H1 (cell line): ENCODE results near the gene TRIM4. TPM values are rescaled to one million over a fixed set of nuclear protein-coding genes. Genes with fewer than 3 reads are reported as not detected.
A peak's percentile ranks its signal among the peaks of the same experiment; 100 is the strongest.

ENCODE experiments used
- CTCF ChIA-PET: fragments of 300-600 bp; sonication (Branson Sonifier 250); formaldehyde crosslinking; loops from one replicate; lab custom pipeline; 2021; ENCODE audit not compliant: partially characterized antibody; lab: Charles Lee
- POLR2A ChIA-PET: fragments of 300-600 bp; sonication (Branson Sonifier 250); formaldehyde crosslinking; loops from one replicate; lab custom pipeline; 2021; ENCODE audit warnings: inconsistent platforms; ENCODE audit not compliant: partially characterized antibody; lab: Charles Lee
- DNase-seq, 2 experiments: peaks; one replicate each; pipeline versions ENCODE4 v3.0.0 to v3.0.0-alpha.2; 2010 to 2022; ENCODE audit warnings: low spot score in 2 of 2, low read depth in 1 of 2, mixed read lengths in 1 of 2
- FAIRE-seq: peaks from 2 replicates; lab custom pipeline; 2011; peaks lifted over from hg19 to GRCh38; lab: Jason Lieb, UNC
- H2AFZ ChIP-seq: 2 replicates; pipeline ENCODE4 v1.8.1; 2012; ENCODE audit warnings: low read length, inconsistent platforms
- H2AK5ac ChIP-seq: 2 replicates; pipeline ENCODE4 v1.6.1; 2013; ENCODE audit warnings: low read depth, low read length
- H2BK120ac ChIP-seq: replicated peaks from 2 replicates; pipeline ENCODE3; 2013; ENCODE audit warnings: low read depth, low read length, inconsistent platforms
- H2BK12ac ChIP-seq: 2 replicates; pipeline ENCODE4 v1.6.1; 2013; ENCODE audit warnings: low read depth, low read length
- H2BK15ac ChIP-seq: 2 replicates; pipeline ENCODE4 v1.6.1; 2013; ENCODE audit warnings: low read length
- H2BK20ac ChIP-seq: 2 replicates; pipeline ENCODE4 v1.6.1; 2013; ENCODE audit warnings: low read length
- H2BK5ac ChIP-seq: 2 replicates; pipeline ENCODE4 v1.6.1; 2013; ENCODE audit warnings: low read depth, low read length
- H3K14ac ChIP-seq: 2 replicates; pipeline ENCODE4 v1.6.1; 2013; ENCODE audit warnings: inconsistent platforms; ENCODE audit not compliant: insufficient read length
- H3K18ac ChIP-seq: 2 replicates; pipeline ENCODE4 v1.6.1; 2013; ENCODE audit warnings: low read length; ENCODE audit errors: extremely low read depth
- H3K23ac ChIP-seq: 2 replicates; pipeline ENCODE4 v1.6.1; 2013; ENCODE audit warnings: inconsistent platforms; ENCODE audit not compliant: insufficient read length
- H3K23me2 ChIP-seq: 2 replicates; pipeline ENCODE4 v1.6.1; 2013; ENCODE audit warnings: low read depth, low read length
- H3K27ac ChIP-seq: 2 replicates; pipeline ENCODE4 v1.6.1; 2011; ENCODE audit warnings: low read depth, low read length, inconsistent platforms
- H3K27me3 ChIP-seq, 4 experiments: replicated peaks in 1 of 4; 1 replicate in 1 of 4; 2 replicates in 3 of 4; pipeline versions ENCODE4 v1.6.1 to v1.8.1; 2011 to 2013; ENCODE audit warnings: low read length in 3 of 4, mild to moderate bottlenecking in 3 of 4, inconsistent platforms in 2 of 4, mixed read lengths in 2 of 4, moderate library complexity in 1 of 4; ENCODE audit not compliant: control insufficient read depth in 3 of 4, insufficient read depth in 3 of 4; ENCODE audit errors: extremely low read depth in 1 of 4
- H3K36me3 ChIP-seq, 4 experiments: 2 replicates each; pipeline versions ENCODE4 v1.6.1 to v1.8.1; 2011 to 2013; ENCODE audit warnings: mild to moderate bottlenecking in 4 of 4, low read length in 3 of 4, moderate library complexity in 2 of 4, control low read depth in 1 of 4, inconsistent platforms in 1 of 4; ENCODE audit not compliant: insufficient read depth in 4 of 4, control insufficient read depth in 2 of 4
- H3K4ac ChIP-seq: replicated peaks from 2 replicates; pipeline ENCODE3; 2013; ENCODE audit warnings: low read length, low read depth, mixed read lengths, inconsistent platforms; ENCODE audit not compliant: insufficient read length
- H3K4me1 ChIP-seq, 4 experiments: replicated peaks in 1 of 4; 1 replicate in 1 of 4; 2 replicates in 3 of 4; pipeline versions ENCODE4 v1.6.1 to v1.8.1; 2011 to 2013; ENCODE audit warnings: low read length in 3 of 4, inconsistent platforms in 2 of 4, mixed read lengths in 1 of 4; ENCODE audit not compliant: insufficient read depth in 4 of 4, control insufficient read depth in 3 of 4
- H3K4me2 ChIP-seq, 2 experiments: 2 replicates each; pipeline versions ENCODE4 v1.6.1 to v1.8.1; 2011 to 2013; ENCODE audit warnings: low read depth in 2 of 2, low read length in 2 of 2, control low read depth in 1 of 2, inconsistent platforms in 1 of 2, mild to moderate bottlenecking in 1 of 2; ENCODE audit not compliant: insufficient read depth in 1 of 2
- H3K4me3 ChIP-seq, 4 experiments: fragments of 200-600, 300-600 bp in 1 of 4; sonication (generic), shearing (Covaris generic), sonication (Bioruptor Twin) in 1 of 4; 2 replicates each; pipeline versions ENCODE4 v1.5.1 to v1.8.1; 2011 to 2016; ENCODE audit warnings: low read length in 4 of 4, low read depth in 3 of 4, control low read depth in 2 of 4, inconsistent platforms in 2 of 4, mild to moderate bottlenecking in 2 of 4, mixed read lengths in 1 of 4, moderate library complexity in 1 of 4; ENCODE audit not compliant: insufficient read depth in 2 of 4; ENCODE audit errors: extremely low read depth in 1 of 4
- H3K56ac ChIP-seq: replicated peaks from 2 replicates; pipeline ENCODE3; 2013; ENCODE audit warnings: low read depth, mild to moderate bottlenecking, mixed read lengths, low read length, inconsistent platforms; ENCODE audit not compliant: insufficient read length
- H3K79me1 ChIP-seq: 2 replicates; pipeline ENCODE4 v1.6.1; 2013; ENCODE audit warnings: low read depth, low read length, control low read depth
- H3K79me2 ChIP-seq, 2 experiments: 2 replicates each; pipeline versions ENCODE4 v1.6.1 to v1.8.1; 2012 to 2013; ENCODE audit warnings: low read length in 2 of 2, mild to moderate bottlenecking in 2 of 2, inconsistent platforms in 1 of 2; ENCODE audit not compliant: insufficient read depth in 2 of 2, control insufficient read depth in 1 of 2
- H3K9ac ChIP-seq, 4 experiments: replicated peaks in 1 of 4; 1 replicate in 1 of 4; 2 replicates in 3 of 4; pipeline versions ENCODE4 v1.6.1 to v1.8.1; 2011 to 2013; ENCODE audit warnings: low read depth in 3 of 4, low read length in 3 of 4, control low read depth in 2 of 4, mild to moderate bottlenecking in 2 of 4, moderate library complexity in 2 of 4, inconsistent platforms in 1 of 4; ENCODE audit errors: extremely low read depth in 1 of 4
- H3K9me3 ChIP-seq, 2 experiments: 2 replicates each; pipeline versions ENCODE4 v1.6.1 to v1.8.1; 2012 to 2013; ENCODE audit warnings: mild to moderate bottlenecking in 2 of 2, moderate library complexity in 2 of 2, control low read depth in 1 of 2, inconsistent platforms in 1 of 2, low read depth in 1 of 2, low read length in 1 of 2, mixed read lengths in 1 of 2; ENCODE audit not compliant: insufficient read depth in 2 of 2
- H4K20me1 ChIP-seq, 2 experiments: replicated peaks in 1 of 2; 2 replicates each; pipeline versions ENCODE3 to v1.8.1; 2011 to 2013; ENCODE audit warnings: inconsistent platforms in 2 of 2, low read length in 2 of 2, mild to moderate bottlenecking in 1 of 2; ENCODE audit not compliant: insufficient read depth in 2 of 2, control insufficient read depth in 1 of 2
- H4K5ac ChIP-seq: 2 replicates; pipeline ENCODE4 v1.6.1; 2013; ENCODE audit warnings: low read length, low read depth, mixed read lengths, inconsistent platforms; ENCODE audit not compliant: insufficient read length
- H4K8ac ChIP-seq: 2 replicates; pipeline ENCODE4 v1.8.0; 2013; ENCODE audit warnings: mild to moderate bottlenecking, moderate library complexity, low read length, inconsistent platforms; ENCODE audit not compliant: insufficient read depth; ENCODE audit errors: extremely low read depth
- H4K91ac ChIP-seq: replicated peaks from 2 replicates; pipeline ENCODE3; 2013; ENCODE audit warnings: low read length, mixed read lengths, inconsistent platforms; ENCODE audit not compliant: insufficient read length
- BCL11A ChIP-seq, 2 experiments: IDR thresholded peaks; one replicate each; pipeline ENCODE4 v1.6.1; 2011; ENCODE audit warnings: low read depth in 2 of 2, low read length in 2 of 2, mild to moderate bottlenecking in 2 of 2
- CBX8 ChIP-seq: fragments of 300-800, 300-1000 bp; sonication (generic); IDR thresholded peaks from 2 replicates; pipeline ENCODE4 v1.7.1; 2016; ENCODE audit warnings: low read depth, low read length, borderline replicate concordance
- CREB1 ChIP-seq: IDR thresholded peaks from 2 replicates; pipeline ENCODE4 v1.6.1; 2012; ENCODE audit warnings: inconsistent platforms
- KDM1A ChIP-seq: fragments of 200-600, 300-600 bp; sonication (generic); IDR thresholded peaks from 2 replicates; pipeline ENCODE4 v1.7.1; 2016; ENCODE audit warnings: mild to moderate bottlenecking, low read length, borderline replicate concordance
- SUZ12 ChIP-seq: fragments of 200-600 bp; sonication (generic); IDR thresholded peaks from 2 replicates; pipeline ENCODE4 v1.6.1; 2012; ENCODE audit warnings: mild to moderate bottlenecking, inconsistent platforms, low read length, moderate library complexity, mixed read lengths
- YY1 ChIP-seq: IDR thresholded peaks from 2 replicates; pipeline ENCODE4 v1.6.1; 2011; ENCODE audit warnings: low read depth, mild to moderate bottlenecking, low read length
- WGBS, 2 experiments: shearing (Covaris generic) in 1 of 2; methylation state at CpG; one replicate each; pipeline versions ENCODE4 v1.1.6 to v1.1.7; 2013 to 2015; ENCODE audit warnings: low lambda C conversion rate in 2 of 2, mixed read lengths in 2 of 2, inconsistent platforms in 1 of 2, low coverage in 1 of 2, missing lambda C conversion rate in 1 of 2; ENCODE audit not compliant: insufficient replicate concordance in 2 of 2, insufficient coverage in 1 of 2, insufficient read length in 1 of 2; ENCODE audit errors: extremely low coverage in 1 of 2, missing lambda C conversion rate in 1 of 2; 5-methylcytosine and 5-hydroxymethylcytosine counted together
- polyA plus RNA-seq, 7 experiments: library from polyadenylated mRNA; depleted of rRNA in 3 of 7; stranded (reverse) in 5 of 7; unstranded in 2 of 7; fragments of >200 nt in 5 of 7; fragments of 200-250 nt in 2 of 7; gene quantifications; 1 replicate in 5 of 7; 2 replicates in 1 of 7; 4 replicates in 1 of 7; pipeline versions ENCODE4 v1.2.1 to v1.2.3, GENCODE V29; 2011 to 2013; ENCODE audit warnings: missing spikeins in 2 of 7, mixed read lengths in 2 of 7
- total RNA-seq: library from RNA; stranded (reverse); fragmentation: NEBNext Ultra II Directional; extraction: Animal tissue kit (Norgen Biotek cat#: 25700); gene quantifications from 2 replicates; pipeline ENCODE4 v1.2.1, GENCODE V29; 2021

TRIM4 gene
- total and polyA plus RNA-seq, 2 of the 8 experiments (the other 6 are each of a cell fraction or from before 2014, with no cell fraction given), result 0.03 to 7.3 TPM

DNA sequence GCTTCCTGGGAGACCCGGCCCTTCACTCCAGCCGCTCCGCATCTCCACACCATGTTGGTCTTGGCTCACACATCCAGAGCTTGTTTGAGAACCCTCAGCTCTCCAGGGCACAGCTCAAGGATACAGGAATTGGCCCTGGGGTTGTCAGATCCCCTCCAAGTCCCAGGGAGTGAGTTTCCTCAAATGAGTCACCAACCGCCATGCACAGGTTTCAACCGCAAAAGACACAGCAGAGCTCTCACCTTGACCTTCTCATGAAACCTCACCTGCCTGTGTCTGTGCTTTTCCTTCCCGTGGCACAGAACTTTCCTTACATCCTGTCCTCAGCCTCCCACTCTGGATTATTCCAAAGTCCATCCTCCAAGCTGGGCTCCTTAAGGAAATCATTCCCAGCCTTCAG lies 35.9 kb upstream of the TRIM4 start:
- Histone ChIP-seq H3K14ac (no peak overlapping the region), H3K79me1 (no peaks in the 10 kb centered on the region), H2AK5ac (peak overlapping the region; percentile 24; the same call in 1 of the 2 replicates), H3K9ac (no peak overlapping the region), H2BK120ac (no peak overlapping the region), H3K56ac (no peak overlapping the region), H2AFZ (no peak overlapping the region), H3K27ac (no peak overlapping the region), H3K23ac (no peak overlapping the region), H3K36me3 (no peaks in the 10 kb centered on the region; a peak in 1 of 8 replicates), H4K91ac (no peak overlapping the region), H3K23me2 (no peaks in the 10 kb centered on the region), H3K18ac (no peak overlapping the region; the same call in 1 of the 2 replicates), H2BK5ac (no peak overlapping the region), H3K4ac (no peak overlapping the region), H3K4me2 (no peak overlapping the region), H4K8ac (no peak overlapping the region; the same call in 1 of the 2 replicates), H3K79me2 (no peaks in the 10 kb centered on the region), H2BK20ac (no peak overlapping the region), H3K9me3 (peaks cover 12 to 14% of the 10 kb centered on the region in 2 experiments; a peak in 3 of 4 replicates), H4K5ac (no peak overlapping the region), H3K27me3 (no peaks in the 10 kb centered on the region), H4K20me1 (no peaks in the 10 kb centered on the region), H2BK12ac (no peak overlapping the region), H2BK15ac (peak overlapping the region; percentile 81; the same call in 1 of the 2 replicates), H3K4me3 (no peak overlapping the region), H3K4me1 (no peaks in the 10 kb centered on the region)
- WGBS, 2 experiments, result 89% methylated on average over 6 of the region's 6 CpGs; no CpG with 5 or more reads in 1 of the 2 experiments
- POLR2A ChIA-PET, result interaction anchor here (1.4 to 4.5 kb wide), 3 partner anchors 11 to 145 kb away, joined by 3 to 29 read pairs (median 5); no protein-coding TSS in a partner anchor
- DNase-seq, result no peak
- CTCF ChIA-PET, result interaction anchor here (1.0 to 2.5 kb wide), 2 partner anchors 14 to 26 kb away, joined by 3 to 8 read pairs; partner anchors contain the start of gene GJC3
- FAIRE-seq, result no peak
- TF ChIP-seq CREB1, result no peak
- TF ChIP-seq SUZ12, result no peak
- no peak for TF ChIP-seq CBX8
- no peak for TF ChIP-seq YY1
- no peak for TF ChIP-seq BCL11A (IDR thresholded peaks at IDR 0.05; ENCODE audit: low read depth in 2 of 2, low read length in 2 of 2)
- no peak for TF ChIP-seq KDM1A
